GM19035 (cell line): ENCODE measurements around the gene ARRB1.
"Not testable (repeated sequence)": the region's sequence is repeated elsewhere in the genome, so short reads cannot be mapped to it uniquely, and the experiment has no call there.

Source experiments
- ATAC-seq: cut with Tn5 transposase; IDR thresholded peaks from one replicate; pipeline ENCODE4 v1.9.1; 2021; ENCODE audit not compliant: unreplicated experiment

ARRB1 gene

GRCh38 chr11:75344186-75344585 lies 7.3 kb downstream of the ARRB1 start:
- no peak for ATAC-seq

GRCh38 chr11:75342966-75343870 lies 8.2 kb downstream of the ARRB1 start:
- no peak for ATAC-seq

- ATAC-seq = no peak
Measured at GRCh38 chr11:75342231-75342918, 9.1 kb downstream of the ARRB1 start.

- no peak for ATAC-seq
Measured at GRCh38 chr11:75341612-75342011, 9.8 kb downstream of the ARRB1 start.

DNA sequence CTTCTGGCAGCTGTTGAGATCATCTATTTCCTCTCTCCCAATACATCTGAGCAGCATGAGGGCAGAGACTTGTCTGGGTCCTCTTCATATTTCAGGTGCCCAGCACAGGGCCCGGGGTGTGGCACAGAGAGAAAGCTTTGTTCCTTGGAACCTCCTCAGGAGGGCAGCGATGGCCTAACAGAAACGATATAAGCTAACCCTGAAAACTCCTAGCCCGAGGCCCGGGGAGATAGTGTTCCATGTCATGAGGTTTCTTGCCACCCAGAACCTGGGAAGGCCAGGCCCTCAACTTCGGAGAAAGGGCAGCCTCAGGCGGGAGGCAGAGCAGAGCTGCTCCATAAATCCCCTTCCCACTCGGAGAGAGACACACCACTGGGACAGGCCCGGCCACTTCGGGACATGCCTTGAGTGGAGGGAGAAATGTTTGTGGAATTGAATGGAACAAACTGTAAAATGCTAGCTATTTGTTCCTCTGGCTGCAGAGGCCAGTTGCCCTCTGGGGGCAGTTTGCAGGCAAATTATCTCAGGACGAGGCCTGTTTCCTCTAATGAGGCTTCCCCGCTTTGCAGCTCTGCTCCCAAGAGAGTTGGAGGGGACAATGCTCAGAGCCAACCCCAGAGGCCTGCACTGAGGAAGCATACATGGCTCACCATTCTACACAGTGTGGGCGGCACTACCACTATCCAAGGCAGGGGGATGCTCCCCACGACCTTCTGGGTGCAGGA lies 11.6 kb downstream of the ARRB1 start:
- no peak for ATAC-seq

GRCh38 chr11:75338516-75339208 lies 12.8 kb downstream of the ARRB1 start:
- no peak for ATAC-seq

DNA sequence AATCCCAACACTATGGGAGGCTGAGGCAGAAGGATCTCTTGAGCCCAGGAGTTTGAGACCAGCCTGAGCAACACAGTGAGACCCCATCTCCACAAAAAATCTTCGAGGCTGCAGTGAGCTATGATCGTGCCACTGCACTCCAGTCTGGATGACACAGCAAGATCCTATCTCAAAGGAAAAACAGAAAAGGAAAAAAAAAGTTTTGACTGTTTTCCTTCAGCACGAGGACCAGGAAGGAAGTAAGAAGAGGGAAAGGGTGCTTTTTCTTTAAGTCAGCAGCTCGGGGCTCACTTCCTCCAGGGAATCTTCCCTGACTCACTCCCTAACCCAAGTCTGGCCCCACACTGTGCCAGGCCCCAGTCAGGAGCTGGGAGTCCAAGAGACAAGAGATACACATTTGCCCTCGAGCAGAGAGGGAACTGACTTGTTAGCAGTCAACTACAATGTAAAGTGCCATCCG lies 14.2 kb downstream of the ARRB1 start:
- ATAC-seq = no peak

DNA sequence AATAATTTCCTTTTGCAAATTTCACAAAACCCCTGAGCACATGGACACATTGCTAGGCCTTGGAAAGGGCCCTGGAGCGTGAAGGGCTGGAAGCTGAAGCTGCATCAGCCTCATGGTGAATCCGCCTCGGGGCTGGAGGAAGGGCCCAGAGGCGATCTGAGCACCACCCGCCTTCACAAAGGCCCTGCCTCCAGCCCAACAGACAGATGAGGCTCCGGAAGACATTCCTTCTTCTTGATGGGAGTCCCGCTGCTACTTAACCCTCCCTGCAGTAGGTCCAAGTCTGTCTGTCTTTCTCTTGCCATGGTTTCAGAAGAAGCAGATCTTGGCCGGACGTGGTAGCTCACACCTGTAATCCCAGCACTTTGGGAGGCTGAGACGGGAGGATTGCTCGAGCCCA lies 16.5 kb downstream of the ARRB1 start:
- no peak for ATAC-seq

DNA sequence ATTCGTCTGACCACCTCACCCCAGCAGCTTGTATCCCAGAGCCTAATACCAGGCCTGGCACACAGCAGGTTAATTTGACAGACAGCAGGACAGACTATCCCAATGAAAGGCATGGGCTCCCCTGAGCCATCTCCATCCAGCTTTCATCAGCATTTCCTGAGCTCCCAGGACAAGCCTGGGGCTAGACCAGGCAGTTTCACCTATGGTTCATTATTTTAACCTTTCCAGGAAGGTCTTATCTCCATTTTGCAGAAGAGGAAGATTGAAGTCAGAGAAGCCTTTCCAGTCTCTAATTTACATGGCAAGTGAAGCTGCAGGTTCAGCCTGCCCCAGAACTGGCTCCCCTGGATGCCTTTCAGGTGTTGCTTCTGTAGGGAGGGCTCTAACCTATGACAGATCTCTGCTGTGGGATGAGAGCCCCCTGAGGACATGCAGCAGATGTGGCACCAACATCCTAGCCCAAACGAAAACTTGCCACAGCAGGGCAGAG lies 17.0 kb downstream of the ARRB1 start:
- no peak for ATAC-seq

- ATAC-seq = no peak
Measured at GRCh38 chr11:75333807-75334140, 17.7 kb downstream of the ARRB1 start.

- no peak for ATAC-seq
Measured at GRCh38 chr11:75333022-75333806, 18.2 kb downstream of the ARRB1 start.

- not testable (repeated sequence) for ATAC-seq
Measured at GRCh38 chr11:75331761-75332160, 19.7 kb downstream of the ARRB1 start.

DNA sequence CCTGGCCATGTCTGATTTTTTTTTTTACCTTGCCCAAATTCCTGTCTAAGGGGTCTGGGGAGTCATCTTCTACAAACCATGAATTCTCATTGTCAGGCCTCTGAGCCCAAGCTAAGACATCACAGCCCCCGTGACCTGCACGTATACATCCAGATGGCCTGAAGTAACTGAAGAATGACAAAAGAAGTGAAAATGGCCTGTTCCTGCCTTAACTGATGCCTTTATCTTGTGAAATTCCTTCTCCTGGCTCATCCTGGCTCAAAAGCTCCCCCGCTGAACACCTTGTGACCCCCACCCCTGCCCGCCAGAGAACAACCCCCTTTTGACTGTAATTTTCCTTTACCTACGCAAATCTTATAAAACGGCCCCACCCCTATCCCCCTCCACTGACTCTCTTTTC lies 20.2 kb downstream of the ARRB1 start:
- ATAC-seq = not testable (repeated sequence)

GRCh38 chr11:75330886-75331285 lies 20.6 kb downstream of the ARRB1 start:
- not testable (repeated sequence) for ATAC-seq

- ATAC-seq = no peak
Measured at GRCh38 chr11:75330291-75330690, 21.2 kb downstream of the ARRB1 start.

DNA sequence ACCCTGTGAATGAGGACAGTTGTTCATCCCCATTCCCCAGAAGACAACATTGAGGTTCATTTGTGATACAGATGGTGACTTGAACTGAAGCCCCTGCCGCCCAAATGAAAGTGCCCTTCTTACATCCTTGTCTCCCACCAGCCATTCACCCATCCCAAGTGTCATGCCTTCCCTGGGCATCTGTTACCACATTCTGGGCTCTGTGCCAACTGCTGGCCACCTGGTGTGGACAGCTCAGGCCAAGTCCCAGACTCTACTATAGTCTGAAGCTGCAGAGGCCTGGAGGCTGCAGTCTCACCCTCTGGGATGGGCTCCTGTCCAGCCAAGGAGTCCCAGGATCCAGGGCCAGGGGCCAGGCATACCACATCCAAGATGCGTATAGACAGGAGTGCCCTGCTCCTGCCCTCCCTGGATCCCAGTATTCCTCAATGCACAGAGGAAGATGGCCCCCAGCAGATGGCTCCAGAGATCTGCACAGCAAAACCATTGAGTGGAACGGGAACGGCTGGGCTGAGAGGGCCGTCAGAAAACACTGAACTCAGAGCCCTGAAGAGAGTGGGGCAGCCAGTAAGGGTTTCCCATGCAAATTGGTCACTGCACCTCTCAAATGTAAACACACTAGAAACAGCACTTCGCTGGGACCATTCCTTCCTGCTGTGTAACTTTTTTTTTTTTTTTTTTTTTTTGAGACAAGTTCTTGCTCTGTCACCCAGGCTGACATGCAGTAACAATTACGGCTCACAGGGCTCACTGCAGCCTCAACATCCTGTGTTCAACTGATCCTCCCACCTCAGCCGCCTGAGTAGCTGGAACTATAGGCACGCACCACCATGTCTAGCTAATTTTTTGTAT lies 22.8 kb downstream of the ARRB1 start:
- ATAC-seq = no peak

DNA sequence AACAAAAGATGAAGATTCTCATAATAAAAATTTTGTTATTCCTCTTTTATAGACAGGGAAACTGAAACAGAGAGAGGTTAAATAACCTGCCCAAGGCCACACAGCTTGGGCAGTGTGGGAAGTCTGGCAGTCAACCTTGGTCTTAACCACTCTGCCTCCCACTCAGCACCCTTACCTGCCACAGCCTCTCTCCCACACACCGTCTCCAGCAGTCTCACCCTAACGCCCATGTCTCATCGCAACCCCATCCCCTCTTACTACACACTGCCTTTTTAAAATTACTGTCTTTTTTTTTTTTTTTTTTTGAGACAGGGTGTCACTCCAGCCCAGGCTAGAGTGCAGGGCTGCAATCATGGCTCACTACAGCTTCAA lies 25.0 kb downstream of the ARRB1 start:
- ATAC-seq = no peak

DNA sequence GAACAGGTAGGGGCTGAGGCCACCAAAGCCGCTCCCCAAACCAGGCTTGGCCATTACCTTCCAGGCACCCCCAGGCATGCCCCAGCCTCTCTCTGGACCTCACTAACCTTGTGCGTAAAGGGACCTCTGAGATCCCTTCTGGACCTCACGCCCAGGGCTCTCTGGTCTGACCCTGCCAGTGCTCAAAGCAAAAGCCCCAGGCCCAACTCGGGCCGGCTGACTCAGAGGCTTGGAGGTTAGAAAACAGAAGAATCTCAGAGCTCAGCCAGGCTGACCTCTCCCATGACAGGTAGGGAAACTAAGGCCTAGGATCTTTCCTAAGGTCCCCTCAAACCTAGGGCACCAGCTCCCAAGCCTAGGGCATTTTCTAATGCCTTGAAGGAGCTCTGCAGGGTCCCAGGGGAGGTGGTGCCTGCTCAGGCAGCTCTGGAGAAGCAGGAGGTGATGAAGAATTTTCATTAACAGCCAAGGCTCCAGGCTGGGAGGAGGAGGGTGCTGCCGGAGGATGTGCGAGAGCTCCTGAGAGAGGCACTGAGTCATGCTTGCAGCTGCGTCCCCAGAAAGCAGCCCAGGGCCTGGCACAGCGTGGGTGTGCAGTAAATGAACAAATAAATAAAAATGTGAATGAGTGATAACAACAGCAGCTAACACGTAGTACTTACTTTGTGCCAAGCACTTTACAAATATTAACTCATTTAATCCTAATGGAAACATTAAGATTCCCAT lies 25.6 kb downstream of the ARRB1 start:
- no peak for ATAC-seq

GRCh38 chr11:75324740-75325139 lies 26.7 kb downstream of the ARRB1 start:
- no peak for ATAC-seq
